Testis (tissue), 2 donors: Measurements from ENCODE around the gene BCL11A.

Experiments
- CTCF ChIP-seq, 3 experiments: fragments of 450-650 bp in 2 of 3; fragments of 200-600 bp in 1 of 3; sonication (generic) in 1 of 3; IDR thresholded peaks; one replicate each; pipeline ENCODE4 v1.5.1; 2016 to 2019; ENCODE audit warnings: antibody characterized with exemption in 3 of 3, mild to moderate bottlenecking in 2 of 3, moderate library complexity in 1 of 3
- POLR2A ChIP-seq: fragments of 450-650 bp; IDR thresholded peaks from one replicate; pipeline ENCODE4 v1.6.1; 2017; ENCODE audit warnings: antibody characterized with exemption, mild to moderate bottlenecking, moderate library complexity

GRCh38 chr2:60581433-60582282, 28.2 kb upstream of the BCL11A start:
- TF ChIP-seq CTCF (IDR thresholded peaks at IDR 0.05) (peak; percentile 47 to 91 (median 80)), POLR2A (no peak)
